Inflammatory macrophage treated with lipopolysaccharide for 1 hour (primary cell): ENCODE data around the gene GRAMD2B.
"Not testable (repeated sequence)": the region's sequence is repeated elsewhere in the genome, so short reads cannot be mapped to it uniquely, and the experiment has no call there.

ENCODE experiments used
- DNase-seq, 2 donors: peaks; one replicate each; pipeline ENCODE4 v3.0.0-alpha.2; 2020 to 2022

The GRAMD2B gene

GRCh38 chr5:126514558-126515141, 91.4 kb downstream of the GRAMD2B start:
- no peak for DNase-seq

GRCh38 chr5:126515337-126515736, 92.1 kb downstream of the GRAMD2B start:
- no peak for DNase-seq

GRCh38 chr5:126516133-126516532, 92.9 kb downstream of the GRAMD2B start:
- no peak for DNase-seq

GRCh38 chr5:126516852-126517251, 93.6 kb downstream of the GRAMD2B start:
- no peak for DNase-seq

- DNase-seq: not testable (repeated sequence)
Measured at GRCh38 chr5:126519223-126519622, 96.0 kb downstream of the GRAMD2B start.

GRCh38 chr5:126519637-126520592, 96.7 kb downstream of the GRAMD2B start:
- DNase-seq: no peak

- DNase-seq: no peak
Measured at GRCh38 chr5:126520593-126520953, 97.4 kb downstream of the GRAMD2B start.

GRCh38 chr5:126521130-126521529, 97.9 kb downstream of the GRAMD2B start:
- DNase-seq: no peak

- no peak for DNase-seq
Measured at GRCh38 chr5:126523818-126524510, 100.8 kb downstream of the GRAMD2B start.

GRCh38 chr5:126525630-126526245, 102.5 kb downstream of the GRAMD2B start:
- peak; percentile 16 to 45 for DNase-seq

- no peak for DNase-seq
Measured at GRCh38 chr5:126526493-126526892, 103.3 kb downstream of the GRAMD2B start.

- DNase-seq: no peak
Measured at GRCh38 chr5:126527158-126527557, 103.9 kb downstream of the GRAMD2B start.

GRCh38 chr5:126527892-126528291, 104.7 kb downstream of the GRAMD2B start:
- DNase-seq: peak; percentile 48 to 87

GRCh38 chr5:126531543-126532120, 108.4 kb downstream of the GRAMD2B start:
- no peak for DNase-seq

- DNase-seq: no peak
Measured at GRCh38 chr5:126534553-126534952, 111.3 kb downstream of the GRAMD2B start.

- DNase-seq: no peak
Measured at GRCh38 chr5:126535856-126536545, 112.8 kb downstream of the GRAMD2B start.

GRCh38 chr5:126536874-126537273, 113.7 kb downstream of the GRAMD2B start:
- DNase-seq: no peak

- no peak for DNase-seq
Measured at GRCh38 chr5:126538579-126538978, 115.4 kb downstream of the GRAMD2B start.

- no peak for DNase-seq
Measured at GRCh38 chr5:126540631-126541030, 117.4 kb downstream of the GRAMD2B start.

- peak in 1 of 2 donors; percentile 2 for DNase-seq
Measured at GRCh38 chr5:126542441-126542840, 119.2 kb downstream of the GRAMD2B start.

- no peak for DNase-seq
Measured at GRCh38 chr5:126543009-126543408, 119.8 kb downstream of the GRAMD2B start.

- no peak for DNase-seq
Measured at GRCh38 chr5:126543660-126544059, 120.5 kb downstream of the GRAMD2B start.
